ENCODE data around the gene C16orf86.

The C16orf86 gene

GRCh38 chr16:67666559-67667452 lies at the start of gene C16orf86, which contains the start of gene ENKD1:
C16orf86 (plus strand) TSS chr16:67666814; CDS start chr16:67666971, 157 bp downstream.
ENKD1 (minus strand) TSS chr16:67666750; CDS start chr16:67666442, 308 bp downstream.
- DNase-seq: peak; percentile 85

DNA sequence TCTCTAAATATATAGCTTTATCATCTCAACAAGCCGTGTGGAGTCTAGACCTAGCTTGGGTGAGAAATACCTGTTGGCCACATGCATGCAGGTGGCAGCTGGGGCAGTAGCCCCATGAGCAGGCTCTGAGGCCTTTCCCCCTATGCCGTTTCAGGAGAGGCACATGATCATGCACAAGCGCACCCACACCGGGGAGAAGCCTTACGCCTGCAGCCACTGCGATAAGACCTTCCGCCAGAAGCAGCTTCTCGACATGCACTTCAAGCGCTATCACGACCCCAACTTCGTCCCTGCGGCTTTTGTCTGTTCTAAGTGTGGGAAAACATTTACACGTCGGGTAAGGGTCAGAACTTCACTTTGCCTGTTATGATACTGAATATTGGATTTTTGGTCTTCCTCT lies 38.4 kb upstream of the C16orf86 start:
- DNase-seq: no peak

DNA sequence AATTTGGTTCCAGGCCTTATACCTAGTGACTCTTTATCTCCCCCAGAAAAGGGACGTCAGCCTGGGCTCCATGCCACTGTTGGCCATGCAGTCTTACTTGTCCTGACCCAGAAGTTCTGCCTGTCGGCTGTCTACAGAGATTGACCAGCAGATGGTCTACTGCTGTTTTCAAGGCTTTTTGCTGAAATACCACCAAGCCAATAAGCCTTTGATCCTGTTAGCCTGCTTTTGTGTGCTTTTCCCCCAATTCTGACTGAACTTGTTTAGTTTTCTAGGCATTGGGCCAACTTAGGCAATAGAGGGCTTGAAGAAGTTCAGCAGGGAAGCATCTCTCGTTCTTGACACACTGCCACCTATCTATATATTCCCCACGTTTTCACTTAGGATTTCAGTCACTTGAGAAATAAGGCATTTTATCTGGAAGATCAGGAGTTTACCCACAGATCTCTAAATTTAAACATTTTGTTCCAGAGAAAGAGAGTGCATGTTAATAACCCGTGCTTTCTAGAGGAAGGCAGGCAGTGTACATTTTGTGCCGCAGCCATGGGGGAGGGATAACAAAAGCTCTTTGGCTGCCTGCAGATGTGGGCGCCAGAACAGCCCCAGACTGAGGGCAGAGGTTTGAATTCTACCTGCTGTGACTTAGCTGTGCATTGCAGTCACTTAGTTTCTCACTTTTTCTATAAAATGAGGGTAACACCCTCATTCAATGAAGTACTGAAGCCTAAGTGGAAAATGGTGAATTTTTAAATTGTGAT lies 34.0 kb upstream of the C16orf86 start:
- no peak for DNase-seq

DNA sequence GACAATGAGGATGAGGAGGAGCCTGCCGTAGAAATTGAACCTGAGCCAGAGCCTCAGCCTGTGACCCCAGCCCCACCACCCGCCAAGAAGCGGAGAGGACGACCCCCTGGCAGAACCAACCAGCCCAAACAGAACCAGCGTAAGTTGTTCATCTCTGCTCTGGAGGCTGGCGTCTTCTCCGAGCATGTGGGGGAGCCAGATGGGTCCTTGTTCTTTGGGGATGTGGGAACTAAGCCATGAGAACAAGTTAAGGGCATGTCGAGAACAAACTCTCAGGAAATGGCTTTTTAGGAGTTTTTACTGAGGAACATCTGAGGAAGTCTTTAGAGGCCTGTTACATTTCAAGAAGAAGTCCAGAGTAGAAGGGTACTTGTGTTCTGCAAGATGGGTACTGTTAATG lies 29.9 kb upstream of the C16orf86 start:
- no peak for DNase-seq

GRCh38 chr16:67637625-67638024 lies 29.0 kb upstream of the C16orf86 start:
- DNase-seq: no peak

DNA sequence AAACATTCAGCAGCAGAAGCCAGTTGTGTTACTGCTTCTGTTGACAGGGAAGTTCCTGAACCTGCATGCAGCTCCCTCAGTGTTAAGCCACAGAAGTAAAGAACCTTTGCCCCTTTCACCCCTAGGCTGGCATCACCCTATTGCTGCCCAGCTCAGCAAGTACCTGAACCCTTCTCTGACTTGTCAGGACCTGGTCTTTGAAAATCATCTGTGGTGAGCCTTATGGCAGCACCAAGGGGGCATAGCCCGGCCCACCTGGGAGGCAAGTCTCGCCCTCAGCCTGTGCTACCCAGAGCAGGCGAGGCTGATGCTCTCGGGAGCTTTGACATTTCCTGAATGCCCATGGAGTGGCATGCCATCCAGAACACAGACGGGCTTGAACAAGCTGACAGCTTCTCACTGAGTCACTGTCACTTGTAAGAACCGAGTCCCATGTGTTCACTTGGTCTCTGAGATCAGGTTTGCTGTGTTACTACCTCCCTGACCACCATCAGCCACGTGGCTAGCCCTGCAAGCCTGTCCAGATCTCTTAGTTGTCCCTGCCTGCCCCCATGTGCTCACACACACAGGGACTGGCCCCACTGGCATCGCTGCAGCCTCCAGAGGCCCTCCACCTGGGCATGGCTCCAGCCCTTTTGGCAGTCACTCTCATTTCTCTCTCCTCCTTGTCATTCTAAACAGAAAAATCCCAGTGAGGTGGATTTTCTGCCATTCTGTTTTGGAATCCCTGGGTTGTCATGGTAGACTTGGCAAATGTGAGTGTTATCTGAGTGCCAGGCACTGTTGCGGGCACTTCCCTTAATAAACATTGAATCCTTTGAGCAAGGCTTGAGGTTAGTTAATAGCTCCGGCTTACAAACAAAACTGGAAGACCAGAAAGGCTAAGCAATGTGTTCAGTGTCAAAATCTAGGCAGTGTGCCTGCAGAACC lies 24.6 kb upstream of the C16orf86 start:
- DNase-seq: no peak

- DNase-seq: no peak
Observed at GRCh38 chr16:67644038-67644437, 22.6 kb upstream of the C16orf86 start.

DNA sequence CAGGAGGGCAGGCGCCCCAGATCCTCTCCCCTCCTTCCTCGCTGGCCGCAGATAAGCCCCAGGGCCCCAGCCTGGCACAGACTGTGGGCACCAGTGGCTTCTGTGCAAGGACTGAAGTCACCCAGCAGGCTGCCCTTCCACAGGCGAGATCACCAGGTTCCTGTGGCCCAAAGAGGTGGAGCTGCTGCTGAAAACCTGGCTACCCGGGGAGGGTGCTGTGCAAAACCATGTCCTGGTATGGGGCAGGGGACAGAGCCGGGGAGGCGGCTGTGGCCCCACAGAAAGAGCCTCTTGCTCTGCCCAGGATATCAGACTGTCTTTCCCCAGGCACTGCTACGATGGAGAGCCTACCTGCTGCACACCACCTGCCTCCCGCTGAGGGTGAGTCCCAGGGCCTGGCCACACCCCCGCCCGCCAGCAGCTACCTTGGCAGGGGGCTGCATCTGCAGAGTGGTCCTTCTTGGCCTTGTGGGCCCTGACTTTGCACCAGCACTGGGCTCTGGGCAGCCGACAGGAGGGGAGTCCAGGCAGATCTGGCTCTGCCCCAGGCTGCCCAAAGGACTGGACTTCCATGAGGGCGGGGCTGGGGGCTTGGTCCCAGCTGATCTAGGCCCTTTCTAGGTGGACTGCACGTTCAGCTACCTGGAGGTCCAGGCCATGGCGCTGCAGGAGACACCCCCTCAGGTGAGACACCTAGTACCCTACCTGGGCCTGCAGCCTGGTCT lies 21.1 kb upstream of the C16orf86 start:
- peak; percentile 29 for DNase-seq

- DNase-seq: no peak
Observed at GRCh38 chr16:67647111-67647651, 19.4 kb upstream of the C16orf86 start.

- no peak for DNase-seq
Observed at GRCh38 chr16:67647681-67648080, 18.9 kb upstream of the C16orf86 start.

DNA sequence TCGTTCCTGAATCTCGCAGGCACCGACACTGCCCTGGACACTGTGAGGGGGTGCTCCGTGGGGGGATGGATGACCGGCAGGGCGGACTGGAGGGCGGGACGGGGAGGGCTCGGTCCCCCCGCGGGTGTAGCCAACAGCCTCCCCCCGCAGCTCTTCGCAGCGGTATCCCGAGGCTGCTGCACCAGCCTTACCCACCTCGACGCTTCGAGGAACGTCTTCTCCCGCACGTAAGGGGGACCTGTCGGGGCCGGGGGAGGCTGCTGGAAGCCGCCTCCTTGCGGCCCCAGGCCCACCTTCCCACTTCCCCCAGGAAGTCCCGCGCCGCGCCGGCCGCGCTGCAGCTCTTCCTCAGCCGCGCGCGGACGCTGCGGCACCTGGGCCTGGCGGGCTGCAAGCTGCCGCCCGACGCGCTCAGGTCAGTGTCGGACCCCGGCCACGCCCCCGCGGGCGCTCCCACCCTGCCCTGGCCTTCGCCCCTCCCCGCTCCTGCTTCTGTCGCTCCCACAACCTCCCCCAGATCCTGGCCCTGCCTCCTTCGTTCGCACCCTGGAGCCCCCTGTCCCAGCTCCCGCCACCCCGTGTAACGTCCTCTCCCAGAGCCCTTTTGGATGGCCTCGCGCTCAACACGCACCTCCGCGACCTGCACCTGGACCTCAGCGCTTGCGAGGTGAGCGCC lies 18.4 kb upstream of the C16orf86 start:
- no peak for DNase-seq

DNA sequence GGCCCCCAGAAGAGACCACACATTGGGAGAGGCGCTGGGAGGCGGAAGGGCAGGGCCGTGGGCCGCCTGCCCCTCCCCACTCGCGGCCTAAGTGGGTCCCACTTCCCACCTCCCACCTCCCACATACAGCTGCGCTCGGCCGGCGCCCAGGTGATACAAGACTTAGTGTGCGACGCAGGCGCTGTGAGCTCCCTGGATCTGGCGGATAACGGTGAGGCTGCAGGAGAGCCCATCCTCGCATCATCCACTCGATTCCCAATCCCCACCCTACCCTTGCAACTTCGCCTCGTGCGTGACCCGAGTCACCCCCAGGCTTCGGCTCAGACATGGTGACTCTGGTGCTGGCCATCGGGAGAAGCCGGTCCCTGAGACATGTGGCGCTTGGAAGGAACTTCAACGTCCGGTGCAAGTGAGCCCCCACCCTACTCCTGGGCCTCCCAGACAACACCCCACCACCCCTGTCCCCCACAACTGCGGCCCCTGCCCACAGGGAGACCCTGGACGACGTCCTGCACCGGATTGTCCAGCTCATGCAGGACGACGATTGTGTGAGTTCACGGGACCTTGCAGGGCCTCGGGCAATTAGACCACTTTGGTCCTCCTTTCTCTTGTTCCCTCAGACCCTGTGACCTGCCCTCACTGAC lies 17.7 kb upstream of the C16orf86 start:
- no peak for DNase-seq

DNA sequence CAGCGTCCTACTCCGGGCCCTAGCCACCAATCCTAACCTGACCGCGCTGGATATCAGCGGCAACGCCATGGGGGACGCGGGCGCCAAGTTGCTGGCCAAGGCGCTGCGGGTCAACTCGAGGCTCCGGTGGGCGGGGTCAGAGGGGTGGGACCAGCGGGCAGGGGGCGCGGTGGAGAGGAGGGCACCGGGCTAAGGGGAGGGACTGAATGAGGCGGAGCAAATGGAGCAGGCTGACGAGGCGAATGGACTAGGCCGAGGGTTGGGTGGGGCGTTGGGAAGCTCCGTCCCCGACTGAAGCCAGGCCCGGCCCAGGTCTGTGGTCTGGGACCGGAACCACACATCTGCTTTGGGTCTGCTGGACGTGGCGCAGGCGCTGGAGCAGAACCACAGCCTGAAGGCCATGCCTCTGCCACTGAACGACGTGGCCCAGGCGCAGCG lies 17.1 kb upstream of the C16orf86 start:
- DNase-seq: no peak

DNA sequence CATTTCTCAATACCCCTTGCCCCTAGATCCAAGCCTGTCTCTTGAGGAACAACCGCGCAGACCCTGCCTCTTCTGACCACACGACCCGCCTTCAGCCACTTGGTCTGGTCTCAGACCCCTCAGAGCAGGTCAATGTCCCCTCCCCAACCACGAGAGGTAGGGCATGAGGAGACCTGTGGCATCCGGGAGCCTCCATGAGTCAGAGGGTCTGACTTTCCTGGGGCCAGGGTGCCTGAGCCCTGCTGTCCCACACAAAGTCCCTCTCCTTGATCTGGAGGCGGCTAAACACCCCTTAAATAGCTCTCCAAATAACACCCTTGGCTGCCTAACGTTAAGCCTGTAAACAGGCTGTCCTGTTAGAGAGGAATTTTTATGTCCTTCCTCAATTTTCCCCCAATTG lies 16.6 kb upstream of the C16orf86 start:
- no peak for DNase-seq

GRCh38 chr16:67651039-67651438 lies 15.6 kb upstream of the C16orf86 start:
- no peak for DNase-seq

DNA sequence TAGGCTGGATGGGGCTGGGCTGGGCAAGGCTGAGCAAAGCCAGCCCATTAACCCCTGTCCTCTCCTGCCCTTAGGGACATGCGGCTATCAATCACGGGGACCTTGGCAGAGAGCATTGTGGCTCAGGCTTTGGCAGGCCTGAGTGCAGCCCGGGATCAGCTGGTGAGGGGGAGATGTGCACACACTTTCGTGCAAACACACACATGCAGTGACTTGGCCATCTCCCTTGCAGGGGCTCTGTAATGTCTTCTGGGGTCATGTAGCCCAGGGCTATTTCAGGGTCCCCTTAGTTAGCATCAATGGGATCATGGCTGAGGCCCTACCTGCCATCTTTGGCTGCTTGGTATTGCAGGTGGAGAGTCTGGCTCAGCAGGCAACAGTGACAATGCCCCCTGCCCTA lies 14.8 kb upstream of the C16orf86 start:
- no peak for DNase-seq

GRCh38 chr16:67652578-67653127 lies 14.0 kb upstream of the C16orf86 start:
- peak; percentile 67 for DNase-seq

DNA sequence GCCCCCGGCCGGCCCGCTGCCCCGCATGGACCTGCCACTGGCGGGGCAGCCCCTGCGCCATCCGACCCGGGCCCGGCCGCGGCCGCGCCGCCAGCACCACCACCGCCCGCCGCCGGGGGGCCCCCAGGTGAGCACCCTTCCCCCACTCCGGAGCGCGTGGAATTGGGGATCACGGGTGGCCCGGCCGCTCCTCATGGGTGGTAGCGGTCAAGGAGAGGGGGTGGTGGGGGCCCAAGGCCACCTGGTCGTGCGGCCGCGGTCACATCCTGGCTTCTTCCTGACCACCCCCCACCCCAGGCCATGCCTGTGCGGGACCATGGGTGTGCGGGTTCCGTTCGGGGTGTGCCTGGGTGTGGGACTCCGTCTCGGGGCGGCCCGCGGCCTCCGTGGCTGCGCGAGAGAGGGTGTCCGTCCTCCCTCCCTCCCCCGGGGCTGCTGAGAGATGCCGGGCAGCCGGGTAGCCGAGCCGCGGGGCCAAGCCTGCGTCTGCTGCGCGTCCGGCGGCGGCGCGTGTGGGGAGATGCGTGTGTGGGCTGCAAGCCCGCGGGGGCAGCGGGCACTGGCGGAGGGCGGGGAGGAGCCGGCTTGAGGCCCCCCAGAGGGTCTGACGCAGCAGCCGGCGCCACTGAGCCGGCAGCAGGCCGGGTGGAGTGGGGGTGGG lies 13.4 kb upstream of the C16orf86 start:
- DNase-seq: peak; percentile 72

DNA sequence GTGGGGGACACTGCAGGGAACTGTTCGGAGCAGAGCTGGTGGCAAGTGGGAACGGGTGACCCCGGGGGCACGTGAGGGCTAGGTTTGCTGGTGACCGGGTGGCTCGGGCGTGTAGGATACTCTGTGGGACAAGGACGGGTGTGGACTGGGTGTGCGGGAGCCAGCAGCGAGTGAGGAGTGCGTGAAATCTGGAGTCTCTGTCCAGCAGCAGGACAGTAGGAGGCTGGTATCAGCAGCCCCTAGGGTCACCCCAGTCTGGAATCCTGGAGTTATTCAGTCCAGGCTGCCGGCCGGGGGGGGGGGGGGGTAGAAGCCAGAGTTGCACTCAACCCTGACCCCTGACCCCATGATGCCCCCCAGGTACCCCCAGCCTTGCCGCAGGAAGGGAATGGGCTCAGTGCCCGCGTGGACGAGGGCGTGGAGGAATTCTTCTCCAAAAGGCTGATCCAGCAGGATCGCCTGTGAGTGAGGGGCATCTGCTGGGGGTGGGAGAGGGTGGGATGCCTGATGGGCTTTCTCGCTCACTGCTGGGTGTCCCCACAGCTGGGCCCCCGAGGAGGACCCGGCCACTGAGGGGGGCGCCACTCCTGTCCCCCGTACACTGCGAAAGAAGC lies 12.7 kb upstream of the C16orf86 start:
- no peak for DNase-seq
